ENCODE results near the gene FRMPD1.

FRMPD1 gene

DNA sequence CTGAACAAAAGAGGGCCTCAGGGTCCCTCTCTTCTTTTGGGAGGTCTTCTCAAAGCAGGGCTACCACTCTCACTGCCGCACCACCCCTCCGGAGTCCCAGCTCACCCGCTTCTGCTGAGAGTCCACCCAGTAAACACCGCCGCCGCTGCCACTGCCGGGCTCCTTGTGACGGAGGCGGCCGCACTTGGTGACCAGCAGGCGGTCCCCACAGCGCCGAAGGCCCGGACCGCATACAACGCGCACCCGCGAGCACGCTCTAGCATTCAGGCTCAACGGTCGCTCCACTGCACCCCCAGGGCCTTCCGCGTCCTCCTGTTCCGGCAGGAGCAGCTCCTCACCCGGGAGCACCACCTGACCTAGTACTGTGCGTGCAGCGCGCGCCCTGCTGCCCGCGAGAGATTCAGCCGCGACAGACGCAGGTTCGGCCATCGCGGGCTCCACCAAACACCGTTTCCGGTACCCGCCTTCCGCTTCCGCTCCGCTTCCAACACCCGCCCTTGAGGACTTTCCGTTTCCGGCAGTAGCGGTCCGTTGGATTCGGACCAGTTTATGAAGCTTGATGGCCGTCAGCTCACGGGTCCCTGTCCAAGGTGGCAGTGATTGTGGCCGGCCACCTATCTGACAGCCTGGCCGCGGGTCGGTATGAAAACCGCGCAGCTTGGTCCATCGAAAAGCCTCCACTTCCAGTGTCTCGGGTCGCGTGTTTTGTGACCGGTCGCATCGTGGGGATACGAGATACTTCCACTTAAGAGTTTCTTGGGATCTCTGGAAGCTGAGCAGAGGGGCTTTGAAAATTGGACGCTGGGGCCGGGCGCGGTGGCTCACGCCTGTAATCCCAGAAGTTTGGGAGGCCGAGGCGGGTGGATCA, 134.1 kb downstream of the FRMPD1 start, which contains the start of gene EXOSC3:
Gene EXOSC3 (minus strand): TSS at position 449 of the 868 bp plus-strand sequence. CDS start 20 bp downstream, at position 429.
- DNase-seq: peak; percentile 73 to 79

DNA sequence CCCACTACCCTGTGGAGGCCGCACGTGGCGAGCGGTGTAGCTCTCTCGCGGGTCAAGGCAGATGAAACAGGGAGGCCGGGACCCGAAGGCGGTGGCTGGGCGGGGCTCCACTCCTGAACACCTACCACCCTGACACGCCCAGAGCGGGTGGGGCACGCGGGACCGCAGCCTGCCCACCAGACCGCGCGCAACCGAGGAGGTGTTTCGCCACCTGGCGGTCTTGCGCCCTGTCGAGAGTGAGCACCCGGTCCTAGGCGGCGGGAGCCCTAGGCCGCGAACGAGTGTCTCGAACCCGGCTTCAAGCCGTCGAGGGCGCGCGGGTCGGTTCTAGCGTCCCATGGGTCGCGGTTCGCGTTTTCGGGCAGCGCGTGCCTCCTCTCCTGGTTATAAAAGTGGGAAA, 136.3 kb downstream of the FRMPD1 start:
- no peak for DNase-seq

DNA sequence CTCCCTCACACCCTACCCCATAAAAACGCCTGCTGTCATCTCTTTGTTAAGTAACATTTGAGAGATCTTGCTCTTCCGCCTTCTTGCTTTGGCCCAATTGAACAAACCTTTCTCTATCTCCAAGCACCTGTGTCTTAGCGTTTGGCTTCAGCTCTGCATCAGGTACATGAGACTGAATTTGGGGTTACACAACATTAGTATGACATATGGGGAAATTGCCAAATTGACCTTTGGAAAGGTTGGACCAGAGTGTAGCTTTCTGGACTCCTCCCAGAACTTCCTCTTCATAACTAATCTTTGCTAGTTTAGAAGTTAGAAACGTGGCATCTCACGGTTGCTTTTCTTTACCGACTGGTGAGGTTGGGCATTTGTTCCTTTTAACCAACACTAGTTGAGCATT, 137.6 kb downstream of the FRMPD1 start:
- no peak for DNase-seq

DNA sequence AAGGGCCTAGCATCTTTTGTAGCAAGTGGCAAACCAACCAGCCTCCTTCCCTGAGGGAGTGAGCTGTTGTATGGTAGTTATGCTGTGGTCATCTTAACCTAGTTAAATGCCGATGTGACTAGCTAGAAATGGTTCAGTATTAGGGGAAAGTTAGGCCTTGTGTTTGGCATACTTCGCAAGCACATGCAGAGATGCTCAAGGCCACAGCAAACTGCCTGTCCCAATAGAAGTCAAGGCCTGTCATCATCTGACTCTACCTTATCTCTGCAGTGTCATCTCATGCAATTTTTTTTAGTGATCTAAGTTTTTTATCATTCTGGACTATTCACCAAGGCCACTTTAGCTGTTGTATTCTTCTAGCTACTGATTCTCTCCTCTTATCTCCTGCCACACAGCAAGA, 139.3 kb downstream of the FRMPD1 start:
- DNase-seq: no peak

DNA sequence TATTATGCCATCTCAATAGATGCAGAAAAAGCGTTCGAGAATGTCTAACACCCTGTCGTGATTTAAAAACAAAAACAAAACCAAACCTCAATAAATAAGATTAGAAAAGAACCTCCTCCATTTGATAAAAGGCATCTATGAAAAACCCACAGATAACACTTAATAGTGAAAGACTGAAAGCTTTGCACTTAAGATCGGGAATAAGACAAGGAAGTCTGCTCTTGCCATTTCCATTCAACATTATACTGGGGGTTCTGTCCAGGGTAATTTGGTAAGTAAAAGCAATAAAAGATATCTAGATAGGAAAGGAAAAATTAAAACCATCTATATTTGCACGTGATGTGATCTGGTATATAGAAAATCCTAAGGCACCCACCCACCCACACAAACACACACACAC, 141.4 kb downstream of the FRMPD1 start:
- no peak for DNase-seq

DNA sequence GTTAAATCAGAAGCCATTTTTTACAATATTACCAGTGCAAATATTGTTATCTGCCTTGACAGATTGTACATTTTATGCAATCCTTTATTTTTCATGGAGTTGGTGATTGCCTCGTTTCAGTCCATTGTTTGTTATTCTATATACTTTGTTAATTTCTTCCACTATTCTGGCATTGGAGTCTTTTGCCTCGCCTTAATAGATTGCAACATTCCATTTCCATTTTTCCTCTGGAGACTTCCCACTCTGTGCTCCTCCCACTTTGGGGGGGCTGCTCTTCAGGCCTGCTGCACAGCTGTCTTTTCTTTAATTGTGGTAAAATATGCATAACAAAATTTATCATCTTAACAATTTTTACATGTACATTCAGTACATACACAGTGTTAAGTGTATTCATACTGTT, 145.5 kb downstream of the FRMPD1 start:
- no peak for DNase-seq
